GM12878 (cell line): ENCODE measurements around the gene ITGA8.

Experiments
- BCL11A ChIP-seq: IDR thresholded peaks from 2 replicates; pipeline ENCODE4 v1.6.1; 2011; ENCODE audit warnings: low read depth, low read length
- BMI1 ChIP-seq: fragments of 450-650 bp; IDR thresholded peaks from 2 replicates; pipeline ENCODE4 v1.6.1; 2016; ENCODE audit warnings: mild to moderate bottlenecking, moderate library complexity, borderline replicate concordance
- CBFB ChIP-seq: IDR thresholded peaks from 2 replicates; pipeline ENCODE4 v1.6.1; 2016; ENCODE audit warnings: antibody characterized with exemption, low read depth
- EZH2 ChIP-seq: IDR thresholded peaks from 2 replicates; pipeline ENCODE4 v1.6.1; 2012; ENCODE audit warnings: low read depth, mild to moderate bottlenecking, control low read depth, inconsistent platforms, low read length, borderline replicate concordance; ENCODE audit not compliant: control insufficient read depth
- HCFC1 ChIP-seq: fragments of 150-350 bp; IDR thresholded peaks from 2 replicates; pipeline ENCODE4 v1.6.1; 2014; ENCODE audit warnings: low read length
- POLR2A ChIP-seq: IDR thresholded peaks from 2 replicates; pipeline ENCODE4 v1.6.1; 2011; ENCODE audit warnings: low read depth, mild to moderate bottlenecking, low read length
- RAD21 ChIP-seq: IDR thresholded peaks from 2 replicates; pipeline ENCODE4 v1.6.1; 2011; ENCODE audit warnings: mild to moderate bottlenecking, low read depth, low read length, moderate library complexity; ENCODE audit not compliant: insufficient read depth
- ZBTB33 ChIP-seq: fragments of 450-650 bp; IDR thresholded peaks from 2 replicates; pipeline ENCODE4 v1.6.1; 2017; ENCODE audit warnings: mild to moderate bottlenecking
- TF ChIP-seq, protein P1 (sequence below), 3 experiments: IDR thresholded peaks in 2 of 3; conservative IDR thresholded peaks in 1 of 3; 2 replicates each; pipeline ENCODE4 v1.5.1; 2011; ENCODE audit warnings: low read depth in 3 of 3, low read length in 3 of 3, mild to moderate bottlenecking in 3 of 3, control low read depth in 2 of 3, moderate library complexity in 2 of 3, inconsistent platforms in 1 of 3, mixed read lengths in 1 of 3; ENCODE audit not compliant: control insufficient read depth in 2 of 3, insufficient read depth in 1 of 3; ENCODE audit errors: extremely low read depth in 1 of 3

- TF ChIP-seq, protein P1, sequence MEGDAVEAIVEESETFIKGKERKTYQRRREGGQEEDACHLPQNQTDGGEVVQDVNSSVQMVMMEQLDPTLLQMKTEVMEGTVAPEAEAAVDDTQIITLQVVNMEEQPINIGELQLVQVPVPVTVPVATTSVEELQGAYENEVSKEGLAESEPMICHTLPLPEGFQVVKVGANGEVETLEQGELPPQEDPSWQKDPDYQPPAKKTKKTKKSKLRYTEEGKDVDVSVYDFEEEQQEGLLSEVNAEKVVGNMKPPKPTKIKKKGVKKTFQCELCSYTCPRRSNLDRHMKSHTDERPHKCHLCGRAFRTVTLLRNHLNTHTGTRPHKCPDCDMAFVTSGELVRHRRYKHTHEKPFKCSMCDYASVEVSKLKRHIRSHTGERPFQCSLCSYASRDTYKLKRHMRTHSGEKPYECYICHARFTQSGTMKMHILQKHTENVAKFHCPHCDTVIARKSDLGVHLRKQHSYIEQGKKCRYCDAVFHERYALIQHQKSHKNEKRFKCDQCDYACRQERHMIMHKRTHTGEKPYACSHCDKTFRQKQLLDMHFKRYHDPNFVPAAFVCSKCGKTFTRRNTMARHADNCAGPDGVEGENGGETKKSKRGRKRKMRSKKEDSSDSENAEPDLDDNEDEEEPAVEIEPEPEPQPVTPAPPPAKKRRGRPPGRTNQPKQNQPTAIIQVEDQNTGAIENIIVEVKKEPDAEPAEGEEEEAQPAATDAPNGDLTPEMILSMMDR (IDR thresholded peaks at IDR 0.05 in 2 of 3, conservative IDR thresholded peaks at IDR 0.05 in 1 of 3; ENCODE audit: control insufficient read depth in 2 of 3, extremely low read depth in 1 of 3, insufficient read depth in 1 of 3, low read depth in 3 of 3, low read length in 3 of 3), result no peak
- no peak for TF ChIP-seq HCFC1
- no peak for TF ChIP-seq POLR2A
- TF ChIP-seq CBFB, result no peak
- no peak for TF ChIP-seq BCL11A
- no peak for TF ChIP-seq RAD21
- no peak for TF ChIP-seq BMI1
- no peak for TF ChIP-seq EZH2
- TF ChIP-seq ZBTB33, result no peak
These were observed 35.2 kb upstream of the ITGA8 start for GRCh38 chr10:15754937-15755336.
